NCI-H774 (cell line): ENCODE results near the gene ALMS1.
"Not testable (repeated sequence)": the region's sequence is repeated elsewhere in the genome, so short reads cannot be mapped to it uniquely, and the experiment has no call there.

Experiments used
- DNase-seq: peaks from one replicate; lab custom pipeline; 2025; lab: John Stamatoyannopoulos, UW

The ALMS1 gene, protein sequence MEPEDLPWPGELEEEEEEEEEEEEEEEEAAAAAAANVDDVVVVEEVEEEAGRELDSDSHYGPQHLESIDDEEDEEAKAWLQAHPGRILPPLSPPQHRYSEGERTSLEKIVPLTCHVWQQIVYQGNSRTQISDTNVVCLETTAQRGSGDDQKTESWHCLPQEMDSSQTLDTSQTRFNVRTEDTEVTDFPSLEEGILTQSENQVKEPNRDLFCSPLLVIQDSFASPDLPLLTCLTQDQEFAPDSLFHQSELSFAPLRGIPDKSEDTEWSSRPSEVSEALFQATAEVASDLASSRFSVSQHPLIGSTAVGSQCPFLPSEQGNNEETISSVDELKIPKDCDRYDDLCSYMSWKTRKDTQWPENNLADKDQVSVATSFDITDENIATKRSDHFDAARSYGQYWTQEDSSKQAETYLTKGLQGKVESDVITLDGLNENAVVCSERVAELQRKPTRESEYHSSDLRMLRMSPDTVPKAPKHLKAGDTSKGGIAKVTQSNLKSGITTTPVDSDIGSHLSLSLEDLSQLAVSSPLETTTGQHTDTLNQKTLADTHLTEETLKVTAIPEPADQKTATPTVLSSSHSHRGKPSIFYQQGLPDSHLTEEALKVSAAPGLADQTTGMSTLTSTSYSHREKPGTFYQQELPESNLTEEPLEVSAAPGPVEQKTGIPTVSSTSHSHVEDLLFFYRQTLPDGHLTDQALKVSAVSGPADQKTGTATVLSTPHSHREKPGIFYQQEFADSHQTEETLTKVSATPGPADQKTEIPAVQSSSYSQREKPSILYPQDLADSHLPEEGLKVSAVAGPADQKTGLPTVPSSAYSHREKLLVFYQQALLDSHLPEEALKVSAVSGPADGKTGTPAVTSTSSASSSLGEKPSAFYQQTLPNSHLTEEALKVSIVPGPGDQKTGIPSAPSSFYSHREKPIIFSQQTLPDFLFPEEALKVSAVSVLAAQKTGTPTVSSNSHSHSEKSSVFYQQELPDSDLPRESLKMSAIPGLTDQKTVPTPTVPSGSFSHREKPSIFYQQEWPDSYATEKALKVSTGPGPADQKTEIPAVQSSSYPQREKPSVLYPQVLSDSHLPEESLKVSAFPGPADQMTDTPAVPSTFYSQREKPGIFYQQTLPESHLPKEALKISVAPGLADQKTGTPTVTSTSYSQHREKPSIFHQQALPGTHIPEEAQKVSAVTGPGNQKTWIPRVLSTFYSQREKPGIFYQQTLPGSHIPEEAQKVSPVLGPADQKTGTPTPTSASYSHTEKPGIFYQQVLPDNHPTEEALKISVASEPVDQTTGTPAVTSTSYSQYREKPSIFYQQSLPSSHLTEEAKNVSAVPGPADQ (N-terminal part only)

DNA sequence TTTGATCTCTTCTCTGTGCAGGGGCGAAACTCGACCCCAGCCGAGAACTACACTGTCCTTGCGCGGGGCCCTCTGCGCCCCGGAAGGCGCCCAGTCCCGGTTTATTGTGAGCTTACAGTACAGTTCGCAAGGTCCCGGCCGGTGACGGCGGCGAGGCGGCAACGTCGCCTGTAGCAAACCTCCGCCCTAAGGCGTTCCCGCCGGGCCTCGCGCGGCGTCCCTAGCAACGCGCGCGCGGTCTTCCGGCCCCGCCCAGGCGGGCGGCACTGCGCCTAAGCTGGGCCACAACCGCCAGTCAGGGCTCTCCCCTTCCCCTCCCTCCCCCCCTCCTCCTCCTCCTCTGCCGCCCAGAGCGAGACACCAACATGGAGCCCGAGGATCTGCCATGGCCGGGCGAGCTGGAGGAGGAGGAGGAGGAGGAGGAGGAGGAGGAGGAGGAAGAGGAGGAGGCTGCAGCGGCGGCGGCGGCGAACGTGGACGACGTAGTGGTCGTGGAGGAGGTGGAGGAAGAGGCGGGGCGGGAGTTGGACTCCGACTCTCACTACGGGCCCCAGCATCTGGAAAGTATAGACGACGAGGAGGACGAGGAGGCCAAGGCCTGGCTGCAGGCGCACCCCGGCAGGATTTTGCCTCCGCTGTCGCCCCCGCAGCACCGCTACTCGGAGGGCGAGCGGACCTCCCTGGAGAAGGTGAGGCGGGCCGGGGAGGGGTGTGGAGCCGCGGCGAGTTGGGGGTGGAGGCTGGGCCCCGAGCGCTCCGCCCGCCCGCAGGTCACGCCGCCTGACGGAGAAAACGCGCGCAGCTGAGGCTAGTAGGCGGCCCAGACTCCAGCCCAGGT, at the start of gene ALMS1:
Gene ALMS1 (plus strand): TSS at position 333 of the 838 bp plus-strand sequence. CDS start 33 bp downstream, at position 366.
- peak; percentile 91 for DNase-seq

GRCh38 chr2:73337828-73338227, 47.8 kb upstream of the ALMS1 start:
- no peak for DNase-seq

DNA sequence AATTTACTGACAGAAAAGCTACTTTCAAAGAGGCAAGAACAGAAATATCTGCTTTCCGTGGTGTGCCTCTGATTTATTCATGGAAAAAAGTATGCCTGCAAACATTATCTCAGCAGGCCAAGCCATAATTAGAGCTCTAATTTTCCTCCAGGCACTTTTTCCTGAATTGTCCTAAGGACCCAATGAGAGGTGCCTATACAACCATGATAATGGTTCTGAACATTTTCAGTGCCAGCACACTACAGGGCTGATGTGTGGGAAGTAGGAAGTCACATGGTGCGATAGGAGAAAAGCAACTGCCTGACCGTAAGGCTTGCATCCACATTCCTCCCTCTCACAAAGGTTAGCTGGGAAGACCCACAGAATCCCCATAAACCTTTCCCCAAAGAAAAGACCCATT, 46.4 kb upstream of the ALMS1 start:
- peak; percentile 20 for DNase-seq

DNA sequence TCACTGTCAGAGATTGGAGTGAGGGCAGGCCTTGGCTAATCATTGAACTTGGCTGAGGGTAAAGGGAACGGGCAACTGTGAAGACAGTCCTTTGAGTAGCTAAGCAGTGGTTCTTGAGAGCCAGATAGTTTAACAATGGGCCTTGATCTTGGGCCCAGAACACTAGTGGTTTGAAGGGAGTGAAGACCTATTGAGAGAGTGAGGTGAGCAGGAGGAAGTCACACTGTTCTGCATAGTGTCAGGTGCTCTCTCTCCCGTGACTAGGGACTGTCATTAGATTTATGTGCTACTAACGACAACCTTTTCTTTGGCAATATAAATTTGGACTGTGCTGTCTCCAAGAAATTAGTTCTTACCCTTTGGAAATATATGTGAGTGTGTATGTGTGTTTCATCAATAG, 44.6 kb upstream of the ALMS1 start:
- DNase-seq, result no peak

DNA sequence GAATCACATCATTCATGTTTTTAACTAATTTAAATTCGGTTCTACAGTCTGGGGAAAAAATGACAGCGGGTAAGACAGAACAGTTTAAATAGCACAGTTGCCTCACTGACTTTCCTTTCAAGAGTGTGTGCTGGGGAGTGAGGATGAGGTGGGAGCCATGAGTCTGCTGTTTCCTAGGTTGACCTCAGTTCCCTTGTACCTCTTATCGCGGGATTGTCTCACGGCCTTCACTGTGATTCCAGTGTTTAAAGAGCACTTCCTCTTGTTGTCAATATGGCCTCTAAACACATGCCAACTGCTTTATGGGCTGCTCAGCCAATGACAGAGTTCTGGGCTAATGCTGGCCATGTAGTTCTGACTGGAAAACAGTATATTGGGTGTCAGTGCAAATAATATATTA, 41.6 kb upstream of the ALMS1 start:
- DNase-seq, result peak; percentile 10

- DNase-seq, result not testable (repeated sequence)
These were observed 40.9 kb upstream of the ALMS1 start for GRCh38 chr2:73344747-73345146.

DNA sequence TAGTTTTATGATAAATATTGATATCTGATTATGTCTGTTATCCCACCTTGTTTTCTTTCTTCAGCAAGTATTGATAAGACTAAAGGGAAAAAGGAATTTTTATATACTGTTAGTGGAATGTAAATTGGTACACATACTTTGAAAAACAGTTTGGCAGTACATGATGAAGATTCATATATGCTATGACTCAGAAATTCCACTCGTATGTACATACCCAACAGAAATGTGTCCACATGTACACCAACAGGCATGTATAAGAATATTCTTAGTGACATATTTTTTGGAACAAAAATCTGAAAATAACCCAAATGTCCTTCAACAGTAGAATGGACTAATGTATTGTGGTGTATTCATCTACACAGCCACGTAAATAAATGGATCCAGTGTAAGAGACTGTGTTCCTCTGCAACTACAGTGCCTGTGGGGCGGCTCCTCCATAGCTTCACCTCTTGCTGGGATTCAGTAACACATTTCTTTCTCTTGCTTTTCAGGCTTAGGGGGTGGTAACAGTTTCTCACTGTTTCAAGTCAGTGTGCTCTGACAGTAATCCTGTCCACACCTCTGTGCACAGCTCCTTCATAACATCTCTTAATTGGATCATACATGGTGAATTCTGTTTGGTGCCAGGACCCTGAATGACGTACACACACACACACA, 35.5 kb upstream of the ALMS1 start:
- no peak for DNase-seq

- no peak for DNase-seq
These were observed 29.5 kb upstream of the ALMS1 start for GRCh38 chr2:73356097-73356496.

DNA sequence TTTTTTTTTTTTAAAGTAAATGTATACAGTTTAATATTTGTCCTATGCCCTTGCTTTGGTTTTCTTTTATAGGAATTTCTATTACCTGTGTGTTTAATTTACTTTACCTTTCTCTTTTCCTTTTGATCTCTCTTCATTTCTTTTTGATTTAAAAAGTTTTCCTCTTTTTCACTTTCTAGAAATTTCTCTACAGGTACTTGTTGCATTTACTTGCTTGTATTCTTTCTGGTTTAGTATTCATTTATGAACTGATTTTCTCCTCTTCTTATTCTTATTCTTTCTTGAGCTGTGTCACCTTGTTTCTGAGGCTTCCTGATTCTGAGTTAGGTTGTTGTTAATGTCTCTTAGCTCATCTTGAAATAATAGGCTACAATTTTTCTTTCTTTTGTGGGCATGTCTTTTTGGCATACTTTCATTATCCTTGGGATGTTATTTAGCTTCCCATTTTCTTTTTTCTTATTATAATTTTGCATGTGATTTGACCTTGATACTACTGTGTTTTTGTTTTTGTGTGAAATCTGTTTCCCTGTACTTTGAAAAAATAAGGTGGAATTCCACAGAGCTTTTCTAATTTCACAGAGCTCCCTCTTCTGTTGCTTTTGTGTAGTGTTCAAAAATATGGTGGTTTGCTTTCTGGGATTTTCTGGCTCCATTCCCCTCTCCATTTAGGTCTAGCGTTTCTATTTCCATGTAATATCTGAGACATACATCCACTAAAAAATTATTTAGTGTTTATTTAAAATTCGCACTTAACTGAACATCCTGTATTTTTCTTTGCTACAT, 25.5 kb upstream of the ALMS1 start:
- peak; percentile 1 for DNase-seq

DNA sequence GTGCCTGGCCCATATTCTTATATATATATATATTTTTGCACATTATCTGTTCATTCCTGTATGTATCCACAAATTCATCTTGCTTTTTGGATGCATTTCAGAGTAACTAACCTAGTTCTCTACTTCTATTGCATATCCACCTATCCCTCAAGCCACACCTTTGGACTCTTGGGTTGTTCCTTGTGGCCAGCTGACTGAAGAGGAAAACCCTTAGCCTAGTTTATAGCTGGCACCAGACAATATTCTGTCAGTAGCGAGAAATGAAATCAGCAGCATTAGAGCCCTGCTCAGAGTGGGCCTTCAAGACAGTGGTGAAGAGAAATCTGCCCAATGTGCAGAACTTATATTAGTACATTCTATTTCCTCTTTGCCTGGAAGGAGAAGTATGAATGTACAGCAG, 19.6 kb upstream of the ALMS1 start:
- no peak for DNase-seq

DNA sequence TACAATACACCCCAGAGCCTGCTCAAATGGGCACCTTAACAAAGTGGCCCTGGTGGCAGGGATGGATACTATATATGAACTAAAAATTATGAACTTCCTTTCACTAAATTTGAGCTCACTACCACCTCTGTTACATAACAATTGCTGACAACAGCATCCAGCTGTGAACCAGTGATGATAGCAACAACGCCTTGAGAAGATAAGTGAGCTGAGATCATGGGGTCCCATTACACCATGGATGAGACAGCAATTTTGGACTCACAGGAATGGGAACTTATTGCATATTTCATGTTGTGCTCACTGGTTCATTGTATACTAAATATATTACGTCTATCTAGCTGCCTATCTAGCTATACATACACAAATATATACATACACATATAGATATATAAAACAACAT, 16.9 kb upstream of the ALMS1 start:
- no peak for DNase-seq

GRCh38 chr2:73370348-73370747, 15.3 kb upstream of the ALMS1 start:
- DNase-seq, result no peak

DNA sequence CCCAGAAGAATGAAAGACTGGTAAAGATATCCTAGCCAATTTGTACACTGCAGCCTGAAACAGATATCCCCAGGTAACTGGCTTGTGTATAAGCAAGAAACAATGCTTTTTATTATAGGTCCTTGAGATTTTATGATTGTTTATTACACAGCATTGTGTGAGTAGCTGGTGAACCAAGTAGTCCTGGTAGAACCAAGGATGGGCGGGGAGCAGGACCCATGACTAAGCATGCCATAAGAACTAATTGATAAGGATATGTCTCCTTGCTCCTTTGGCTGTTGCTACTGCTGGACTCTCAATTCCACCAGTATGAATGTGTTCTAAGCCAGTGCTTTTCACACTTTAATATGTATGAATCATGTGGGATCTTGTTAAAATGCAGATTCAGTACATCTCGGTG, 12.3 kb upstream of the ALMS1 start:
- DNase-seq, result no peak

- DNase-seq, result no peak
These were observed 11.4 kb upstream of the ALMS1 start for GRCh38 chr2:73374269-73374668.

GRCh38 chr2:73376681-73377080, 9.0 kb upstream of the ALMS1 start:
- DNase-seq, result no peak

- no peak for DNase-seq
These were observed 2.6 kb upstream of the ALMS1 start for GRCh38 chr2:73383036-73383435.

DNA sequence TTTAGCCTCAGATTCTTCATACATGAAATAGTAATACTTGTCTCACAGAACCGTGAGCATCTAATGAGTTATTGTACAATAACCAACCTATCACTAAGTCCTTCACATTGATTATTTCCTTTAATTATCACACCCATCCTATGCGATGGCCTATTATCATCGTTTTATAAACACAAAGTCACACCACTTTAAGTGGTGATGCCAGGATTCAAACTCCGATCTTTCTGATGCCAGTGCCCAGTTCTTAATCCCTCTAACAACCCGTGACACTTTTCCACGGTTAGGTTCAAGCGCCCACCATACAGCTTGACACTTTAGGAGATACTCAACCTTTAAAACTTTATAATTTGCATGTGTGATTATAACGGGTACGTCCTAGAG, 523 bp upstream of the ALMS1 start:
- DNase-seq, result no peak

- no peak for DNase-seq
These were observed 769 bp downstream of the ALMS1 start for GRCh38 chr2:73386342-73386868.

- DNase-seq, result no peak
These were observed 1.4 kb downstream of the ALMS1 start for GRCh38 chr2:73386894-73387636.
